SU-DHL-6 (cell line): ENCODE results near the gene ZNF536.
"Not testable (repeated sequence)": the region's sequence is repeated elsewhere in the genome, so short reads cannot be mapped to it uniquely, and the experiment has no call there.

Experiments
- H2AFZ ChIP-seq: fragments of 200-600 bp; sonication (generic); 2 replicates; pipeline ENCODE4 v1.6.1; 2014; ENCODE audit warnings: low read depth, mild to moderate bottlenecking, moderate library complexity, mixed read lengths, antibody characterized with exemption, low read length; ENCODE audit not compliant: severe bottlenecking
- H3F3A ChIP-seq: fragments of 200-600 bp; shearing (Covaris generic); 2 replicates; pipeline ENCODE4 v1.6.0; 2016; ENCODE audit warnings: antibody characterized with exemption, mild to moderate bottlenecking; ENCODE audit not compliant: insufficient read depth
- H3K27ac ChIP-seq: fragments of 200-600 bp; sonication (generic); 2 replicates; pipeline ENCODE4 v1.5.1; 2016; ENCODE audit warnings: low read depth, mild to moderate bottlenecking, low read length, moderate library complexity, mixed read lengths
- H3K27me3 ChIP-seq: fragments of 200-600 bp; sonication (generic), shearing (Covaris generic); 2 replicates; pipeline ENCODE4 v1.6.0; 2014; ENCODE audit warnings: mild to moderate bottlenecking, low read length
- H3K36me3 ChIP-seq: fragments of 200-600 bp; sonication (generic); 2 replicates; pipeline ENCODE4 v1.6.1; 2014; ENCODE audit warnings: mild to moderate bottlenecking, low read length, mixed read lengths
- H3K4me2 ChIP-seq: fragments of 300-600, 200-600 bp; shearing (Covaris generic), sonication (generic); 2 replicates; pipeline ENCODE4 v1.6.0; 2014; ENCODE audit warnings: low read length, low read depth, mild to moderate bottlenecking; ENCODE audit not compliant: poor library complexity, severe bottlenecking
- H3K4me3 ChIP-seq: fragments of 200-600 bp; sonication (generic); 2 replicates; pipeline ENCODE4 v1.5.1; 2014; ENCODE audit warnings: antibody characterized with exemption, low read length, mild to moderate bottlenecking, mixed read lengths; ENCODE audit not compliant: insufficient read depth, poor library complexity, severe bottlenecking
- H3K79me2 ChIP-seq: fragments of 200-600 bp; sonication (generic); 2 replicates; pipeline ENCODE4 v1.6.1; 2014; ENCODE audit warnings: mild to moderate bottlenecking, low read length, moderate library complexity; ENCODE audit not compliant: insufficient read depth
- H3K9ac ChIP-seq: fragments of 200-600 bp; sonication (generic); 2 replicates; pipeline ENCODE4 v1.7.0; 2014; ENCODE audit warnings: mild to moderate bottlenecking, low read length
- H3K9me2 ChIP-seq: fragments of 200-600 bp; sonication (generic); replicated peaks from 2 replicates; pipeline ENCODE4 v1.6.1; 2014; ENCODE audit warnings: low read length; ENCODE audit not compliant: insufficient read depth
- H3K9me3 ChIP-seq: fragments of 200-600 bp; sonication (generic); 2 replicates; pipeline ENCODE4 v1.6.1; 2014; ENCODE audit warnings: low read length, mixed read lengths; ENCODE audit not compliant: insufficient read depth
- H4K20me1 ChIP-seq: fragments of 200-600 bp; sonication (generic); 2 replicates; pipeline ENCODE4 v1.6.1; 2014; ENCODE audit warnings: low read depth, mild to moderate bottlenecking, antibody characterized with exemption, low read length, moderate library complexity, mixed read lengths
- CTCF ChIP-seq: fragments of 200-600 bp; sonication (generic); IDR thresholded peaks from one replicate; pipeline ENCODE4 v1.5.1; 2017; ENCODE audit warnings: antibody characterized with exemption, mild to moderate bottlenecking, low read length, moderate library complexity; ENCODE audit not compliant: insufficient read depth, poor library complexity, severe bottlenecking
- EZH2phosphoT487 ChIP-seq: fragments of 200-600 bp; sonication (generic), shearing (Covaris generic); conservative IDR thresholded peaks from 2 replicates; pipeline ENCODE4 v1.6.1; 2018; ENCODE audit warnings: mild to moderate bottlenecking, antibody characterized with exemption, low read length, moderate library complexity, mixed read lengths

The ZNF536 gene

GRCh38 chr19:30445385-30445784 lies 73.2 kb downstream of the ZNF536 start:
- Histone ChIP-seq H3K9ac (no peak overlapping the region), H3K9me2 (no peaks in the 10 kb centered on the region), H3K4me2 (no peak overlapping the region), H3F3A (no peaks in the 10 kb centered on the region), H3K9me3 (no peaks in the 10 kb centered on the region), H2AFZ (no peak overlapping the region), H4K20me1 (no peaks in the 10 kb centered on the region), H3K4me3 (no peak overlapping the region), H3K79me2 (no peaks in the 10 kb centered on the region), H3K27me3 (0 out of 2 replicates have a peak, but pooled peaks cover 2% of the 10 kb centered on the region), H3K27ac (no peak overlapping the region), H3K36me3 (no peaks in the 10 kb centered on the region)
- TF ChIP-seq EZH2phosphoT487 (no peak), CTCF (no peak)

GRCh38 chr19:30446120-30446519 lies 73.9 kb downstream of the ZNF536 start:
- H2AFZ ChIP-seq, H3K9me2 ChIP-seq, H3K4me2 ChIP-seq, H3K9ac ChIP-seq, H3K4me3 ChIP-seq, H3K27me3 ChIP-seq, H4K20me1 ChIP-seq, H3K36me3 ChIP-seq, H3F3A ChIP-seq, H3K9me3 ChIP-seq, H3K79me2 ChIP-seq, H3K27ac ChIP-seq: not testable (repeated sequence)

GRCh38 chr19:30446850-30447552 lies 74.8 kb downstream of the ZNF536 start:
- no peak for TF ChIP-seq CTCF
- TF ChIP-seq EZH2phosphoT487, result no peak
- H3K9ac ChIP-seq, result no peak overlapping the region
- H3K9me2 ChIP-seq, result no peaks in the 10 kb centered on the region
- 0 out of 2 replicates have a peak, but pooled peaks cover 2% of the 10 kb centered on the region for H3K27me3 ChIP-seq
- H3K9me3 ChIP-seq, result no peaks in the 10 kb centered on the region
- H4K20me1 ChIP-seq, result no peaks in the 10 kb centered on the region
- no peak overlapping the region for H3K4me2 ChIP-seq
- H3K36me3 ChIP-seq, result no peaks in the 10 kb centered on the region
- H3F3A ChIP-seq, result no peaks in the 10 kb centered on the region
- H2AFZ ChIP-seq, result no peak overlapping the region
- H3K79me2 ChIP-seq, result no peaks in the 10 kb centered on the region
- H3K27ac ChIP-seq, result no peak overlapping the region
- H3K4me3 ChIP-seq, result no peak overlapping the region

GRCh38 chr19:30447553-30447870 lies 75.3 kb downstream of the ZNF536 start:
- Histone ChIP-seq H3K9ac (no peak overlapping the region), H3K9me3 (no peaks in the 10 kb centered on the region), H3K9me2 (no peaks in the 10 kb centered on the region), H3K4me3 (no peak overlapping the region), H3K27me3 (0 out of 2 replicates have a peak, but pooled peaks cover 2% of the 10 kb centered on the region), H3F3A (no peaks in the 10 kb centered on the region), H3K36me3 (no peaks in the 10 kb centered on the region), H4K20me1 (no peaks in the 10 kb centered on the region), H3K79me2 (no peaks in the 10 kb centered on the region), H3K4me2 (no peak overlapping the region), H2AFZ (no peak overlapping the region), H3K27ac (no peak overlapping the region)
- TF ChIP-seq CTCF (no peak), EZH2phosphoT487 (no peak)
